Transverse colon (tissue), 4 donors: ENCODE data around the gene AGTRAP. TPM values are rescaled to one million over a fixed set of nuclear protein-coding genes. Genes with fewer than 3 reads are reported as not detected.

Experiments
- DNase-seq: peaks from one replicate; pipeline ENCODE4 v3.0.0-alpha.2; 2019
- H3K27ac ChIP-seq, 4 donors: fragments of 200-600 bp; sonication (generic); 2 replicates each; pipeline ENCODE4 v1.5.1; 2016 to 2018; ENCODE audit warnings: inconsistent platforms in 4 of 4
- H3K27me3 ChIP-seq: fragments of 200-600 bp; sonication (generic); 2 replicates; pipeline ENCODE4 v1.5.1; 2017; ENCODE audit warnings: inconsistent platforms
- H3K36me3 ChIP-seq, 4 donors: fragments of 200-600 bp; sonication (generic); 2 replicates each; pipeline ENCODE4 v1.5.1; 2017 to 2019; ENCODE audit warnings: inconsistent platforms in 4 of 4
- H3K4me1 ChIP-seq, 4 donors: fragments of 200-600 bp; sonication (generic); 2 replicates each; pipeline ENCODE4 v1.5.1; 2017 to 2020; ENCODE audit warnings: inconsistent platforms in 4 of 4
- H3K4me3 ChIP-seq, 4 donors: fragments of 200-600 bp; sonication (generic); 1 replicate in 1 of 4; 2 replicates in 3 of 4; pipeline versions ENCODE4 v1.5.1 to v1.6.1; 2017 to 2019; ENCODE audit warnings: inconsistent platforms in 4 of 4
- H3K9me3 ChIP-seq, 2 donors: fragments of 200-600 bp; sonication (generic); 2 replicates each; pipeline ENCODE4 v1.5.1; 2017 to 2019; ENCODE audit warnings: inconsistent platforms in 2 of 2
- CTCF ChIP-seq, 5 experiments: fragments of 200-600 bp in 3 of 5; fragments of 450-650 bp in 2 of 5; sonication (generic) in 3 of 5; IDR thresholded peaks; 1 replicate in 2 of 5; 2 replicates in 3 of 5; pipeline ENCODE4 v1.5.1; 2016 to 2017; ENCODE audit warnings: antibody characterized with exemption in 5 of 5, inconsistent platforms in 3 of 5, mild to moderate bottlenecking in 2 of 5, moderate library complexity in 1 of 5
- EP300 ChIP-seq: sonication (generic); formaldehyde crosslinking; IDR thresholded peaks from one replicate; pipeline ENCODE4 v1.6.1; 2017; ENCODE audit warnings: antibody characterized with exemption, low read depth
- POLR2A ChIP-seq: fragments of 450-650 bp; IDR thresholded peaks from one replicate; pipeline ENCODE4 v1.6.1; 2016; ENCODE audit warnings: antibody characterized with exemption, mild to moderate bottlenecking, moderate library complexity
- POLR2AphosphoS5 ChIP-seq, 3 donors: sonication (generic); formaldehyde crosslinking; IDR thresholded peaks; one replicate each; pipeline ENCODE4 v1.6.1; 2016; ENCODE audit warnings: antibody characterized with exemption in 3 of 3
- WGBS, 2 donors: methylation state at CpG; one replicate each; pipeline ENCODE4 v1.1.5; 2018; ENCODE audit warnings: low coverage in 1 of 2; 5-methylcytosine and 5-hydroxymethylcytosine counted together
- in situ Hi-C, 4 donors: fragments of 200-750 bp; cut with MboI; loops; one replicate each; pipeline versions ENCODE4 v1.15.0 to v1.15.1; 2017; ENCODE audit warnings: low sequenced_read_pairs in 3 of 4, low pct_ligation_motif_present in 1 of 4, low pct_unique_long_range_greater_than_20kb in 1 of 4
- intact Hi-C: fragments of 100-400 bp; cut with DNase I; formaldehyde crosslinking; loops from one replicate; pipeline ENCODE4 v1.15.1; 2023; ENCODE audit warnings: low total_unique reads
- total RNA-seq, 4 donors: library from RNA; depleted of rRNA; stranded (reverse); fragments of >200 nt; gene quantifications; one replicate each; pipeline ENCODE4 v1.1.0, GENCODE V29; 2016

Gene AGTRAP
- total RNA-seq, 4 donors from 2014 or later, result 1.2 to 27.0 (median 22.7) TPM

- DNase-seq, result no peak
- no peak overlapping the region for H3K4me3 ChIP-seq
- H3K27ac ChIP-seq, result no peak overlapping the region
- no peaks in the 10 kb centered on the region for H3K36me3 ChIP-seq
- H3K4me1 ChIP-seq, result peaks cover 0 to 5% (median 0%) of the 10 kb centered on the region in 4 donors
- no peaks in the 10 kb centered on the region for H3K9me3 ChIP-seq
- TF ChIP-seq POLR2AphosphoS5 (IDR thresholded peaks at IDR 0.05) (no peak), EP300 (no peak), CTCF (IDR thresholded peaks at IDR 0.05) (no peak), POLR2A (no peak)
- peaks cover 29% of the 10 kb centered on the region for H3K27me3 ChIP-seq
- whole genome bisulfite sequencing, 2 donors, result 89% methylated on average over 3 of the region's 3 CpGs; no CpG with 5 or more reads in 1 of the 2 donors
- intact Hi-C loops, result no loop called here
- in situ Hi-C loops, result no loop called here
These were observed 28.2 kb downstream of the AGTRAP start for GRCh38 chr1:11764115-11764514.

GRCh38 chr1:11764519-11764918 lies 28.6 kb downstream of the AGTRAP start:
- H3K27ac ChIP-seq, result no peak overlapping the region
- intact Hi-C loops (no loop called here), in situ Hi-C loops (no loop called here)
- 78% methylated on average over 7 of the region's 7 CpGs; no CpG with 5 or more reads in 1 of the 2 donors for WGBS, 2 donors
- H3K4me3 ChIP-seq, result no peak overlapping the region
- H3K4me1 ChIP-seq, result peaks cover 0 to 5% (median 0%) of the 10 kb centered on the region in 4 donors
- no peaks in the 10 kb centered on the region for H3K9me3 ChIP-seq
- no peak for TF ChIP-seq POLR2AphosphoS5 (IDR thresholded peaks at IDR 0.05)
- TF ChIP-seq CTCF (IDR thresholded peaks at IDR 0.05), result no peak
- no peak for TF ChIP-seq EP300
- no peak for TF ChIP-seq POLR2A
- H3K27me3 ChIP-seq, result peaks cover 29% of the 10 kb centered on the region
- DNase-seq, result no peak
- no peaks in the 10 kb centered on the region for H3K36me3 ChIP-seq

GRCh38 chr1:11765661-11766428 lies 29.9 kb downstream of the AGTRAP start:
- DNase-seq, result no peak
- H3K36me3 ChIP-seq, result no peaks in the 10 kb centered on the region
- in situ Hi-C loops, result no loop called here
- peaks cover 29% of the 10 kb centered on the region for H3K27me3 ChIP-seq
- WGBS, 2 donors, result 83% methylated on average over 19 of the region's 19 CpGs; no CpG with 5 or more reads in 1 of the 2 donors
- no peaks in the 10 kb centered on the region for H3K9me3 ChIP-seq
- peaks cover 0 to 5% (median 0%) of the 10 kb centered on the region in 4 donors for H3K4me1 ChIP-seq
- TF ChIP-seq EP300 (no peak), CTCF (IDR thresholded peaks at IDR 0.05) (no peak), POLR2A (no peak), POLR2AphosphoS5 (IDR thresholded peaks at IDR 0.05) (no peak)
- intact Hi-C loops, result no loop called here
- no peak overlapping the region for H3K27ac ChIP-seq
- no peak overlapping the region for H3K4me3 ChIP-seq

- Histone ChIP-seq H3K9me3 (no peaks in the 10 kb centered on the region), H3K27ac (no peak overlapping the region), H3K4me1 (peaks cover 0 to 5% (median 0%) of the 10 kb centered on the region in 4 donors), H3K36me3 (no peaks in the 10 kb centered on the region), H3K27me3 (peaks cover 24% of the 10 kb centered on the region), H3K4me3 (no peak overlapping the region)
- DNase-seq, result no peak
- intact Hi-C loops, result no loop called here
- TF ChIP-seq POLR2AphosphoS5 (IDR thresholded peaks at IDR 0.05), result no peak
- no peak for TF ChIP-seq EP300
- TF ChIP-seq POLR2A, result no peak
- TF ChIP-seq CTCF (IDR thresholded peaks at IDR 0.05), result no peak
- WGBS, 2 donors, result 87% methylated on average over 14 of the region's 14 CpGs; no CpG with 5 or more reads in 1 of the 2 donors
- in situ Hi-C loops, result no loop called here
These were observed 30.5 kb downstream of the AGTRAP start for GRCh38 chr1:11766429-11766776.
